B cell (primary cell): ENCODE results near the gene LRRD1. TPM values are rescaled to one million over a fixed set of nuclear protein-coding genes. Genes with fewer than 3 reads are reported as not detected.
"Not testable (repeated sequence)": the region's sequence is repeated elsewhere in the genome, so short reads cannot be mapped to it uniquely, and the experiment has no call there.

Source experiments
- ATAC-seq: fragments of 200-7000 bp; cut with Tn5 transposase; one replicate; pipeline ENCODE4 v1.10.0; 2021; ENCODE audit warnings: low read depth, mild to moderate bottlenecking, moderate number of reproducible peaks, moderate library complexity
- CTCF ChIA-PET: fragments of 350-600 bp; sonication (Branson Sonifier 250); formaldehyde crosslinking; loops from one replicate; lab custom pipeline; 2021; ENCODE audit warnings: antibody characterized with exemption, inconsistent platforms; lab: Charles Lee
- POLR2A ChIA-PET: fragments of 350-600 bp; sonication (Branson Sonifier 250); formaldehyde crosslinking; loops from one replicate; lab custom pipeline; 2021; ENCODE audit warnings: antibody characterized with exemption; lab: Charles Lee
- DNase-seq: peaks from one replicate; pipeline ENCODE4 v3.0.0; 2013
- H2AFZ ChIP-seq: 2 replicates; pipeline ENCODE4 v1.6.1; 2012; ENCODE audit warnings: mild to moderate bottlenecking, low read depth, low read length; ENCODE audit not compliant: insufficient read depth, poor library complexity, severe bottlenecking
- H3K27ac ChIP-seq, 2 donors: 1 replicate in 1 of 2; 2 replicates in 1 of 2; pipeline ENCODE4 v1.5.1; 2012 to 2013; ENCODE audit warnings: low read length in 2 of 2, mild to moderate bottlenecking in 2 of 2, moderate library complexity in 1 of 2
- H3K27me3 ChIP-seq, 4 experiments: fragments of 200-600 bp in 1 of 4; sonication (generic) in 1 of 4; replicated peaks in 1 of 4; 1 replicate in 2 of 4; 2 replicates in 2 of 4; pipeline versions ENCODE4 v1.6.1 to v1.7.0; 2013 to 2016; ENCODE audit warnings: low read length in 3 of 4, mild to moderate bottlenecking in 2 of 4, mixed read lengths in 1 of 4, moderate library complexity in 1 of 4; ENCODE audit not compliant: insufficient read depth in 4 of 4, control insufficient read depth in 3 of 4; ENCODE audit errors: control extremely low read depth in 1 of 4
- H3K36me3 ChIP-seq, 2 experiments: replicated peaks in 1 of 2; 1 replicate in 1 of 2; 2 replicates in 1 of 2; pipeline versions ENCODE4 v1.6.1 to v1.7.1; 2013; ENCODE audit warnings: low read length in 1 of 2; ENCODE audit not compliant: insufficient read depth in 2 of 2, control insufficient read depth in 1 of 2; ENCODE audit errors: control extremely low read depth in 1 of 2, extremely low read depth in 1 of 2
- H3K4me1 ChIP-seq, 2 donors: fragments of 200-600 bp in 1 of 2; sonication (generic) in 1 of 2; 1 replicate in 1 of 2; 2 replicates in 1 of 2; pipeline versions ENCODE4 v1.5.1 to v1.6.1; 2013 to 2017; ENCODE audit warnings: low read length in 2 of 2; ENCODE audit not compliant: control insufficient read depth in 2 of 2, insufficient read depth in 2 of 2
- H3K4me2 ChIP-seq: replicated peaks from 2 replicates; pipeline ENCODE3; 2012; ENCODE audit warnings: mild to moderate bottlenecking, low read depth, low read length; ENCODE audit not compliant: poor library complexity, severe bottlenecking
- H3K4me3 ChIP-seq, 5 experiments: fragments of 200-600 bp in 1 of 5; sonication (generic) in 1 of 5; 1 replicate in 3 of 5; 2 replicates in 2 of 5; pipeline versions ENCODE4 v1.5.1 to v1.7.0; 2011 to 2016; ENCODE audit warnings: low read length in 4 of 5, mild to moderate bottlenecking in 4 of 5, low read depth in 2 of 5, control low read depth in 1 of 5, moderate library complexity in 1 of 5; ENCODE audit not compliant: insufficient read depth in 1 of 5; ENCODE audit errors: control extremely low read depth in 1 of 5, extremely low read depth in 1 of 5
- H3K79me2 ChIP-seq: fragments of 200-600 bp; sonication (generic); one replicate; pipeline ENCODE4 v1.6.0; 2016; ENCODE audit warnings: low read length; ENCODE audit not compliant: control insufficient read depth, insufficient read depth
- H3K9ac ChIP-seq: fragments of 200-600 bp; sonication (generic); 2 replicates; pipeline ENCODE4 v1.6.1; 2017; ENCODE audit warnings: mild to moderate bottlenecking, low read length, moderate library complexity
- H3K9me3 ChIP-seq, 3 donors: one replicate each; pipeline versions ENCODE4 v1.6.1 to v1.7.1; 2013; ENCODE audit warnings: low read length in 2 of 3; ENCODE audit not compliant: control insufficient read depth in 2 of 3, insufficient read depth in 1 of 3; ENCODE audit errors: control extremely low read depth in 1 of 3
- H4K20me1 ChIP-seq: 2 replicates; pipeline ENCODE4 v1.6.0; 2012; ENCODE audit warnings: mild to moderate bottlenecking, low read length; ENCODE audit not compliant: insufficient read depth, control insufficient read depth, poor library complexity, severe bottlenecking
- H3K27ac Mint-ChIP-seq: one replicate; pipeline ENCODE4 v1.8.0; 2021; ENCODE audit warnings: mixed read lengths
- H3K27me3 Mint-ChIP-seq: one replicate; pipeline ENCODE4 v1.8.0; 2021; ENCODE audit warnings: mixed read lengths
- H3K4me1 Mint-ChIP-seq: one replicate; pipeline ENCODE4 v1.8.0; 2021; ENCODE audit warnings: mixed read lengths
- H3K4me3 Mint-ChIP-seq: one replicate; pipeline ENCODE4 v1.8.0; 2021; ENCODE audit warnings: mixed read lengths
- H3K9me3 Mint-ChIP-seq: one replicate; pipeline ENCODE4 v1.8.0; 2022; ENCODE audit warnings: mixed read lengths; ENCODE audit not compliant: insufficient read depth
- EZH2 ChIP-seq: IDR thresholded peaks from 2 replicates; pipeline ENCODE4 v1.6.1; 2012; ENCODE audit warnings: borderline replicate concordance, low read depth, mild to moderate bottlenecking, moderate library complexity, low read length; ENCODE audit not compliant: insufficient read depth, poor library complexity, severe bottlenecking
- WGBS: methylation state at CpG from one replicate; pipeline ENCODE4 v1.1.5; 2013; ENCODE audit warnings: missing lambda C conversion rate; ENCODE audit not compliant: insufficient coverage; 5-methylcytosine and 5-hydroxymethylcytosine counted together
- intact Hi-C: fragments of 100-400 bp; cut with micrococcal nuclease; formaldehyde crosslinking; loops from one replicate; pipeline ENCODE4 v1.10.0; 2022
- polyA plus RNA-seq: library from polyadenylated mRNA; depleted of rRNA; stranded (reverse); fragments of >200 nt; gene quantifications from 2 replicates; pipeline ENCODE4 v1.2.3, GENCODE V29; 2012
- total RNA-seq, 2 donors: library from RNA; stranded (reverse); fragments of 120-200 nt in 1 of 2; gene quantifications; 1 replicate in 1 of 2; 2 replicates in 1 of 2; pipeline versions ENCODE4 v1.2.3 to v1.2.4, GENCODE V29; 2013 to 2022
- TF ChIP-seq, protein P1 (sequence below): fragments of 200-600 bp; IDR thresholded peaks from one replicate; pipeline ENCODE4 v1.8.0; 2022; ENCODE audit warnings: antibody characterized with exemption, mild to moderate bottlenecking

The LRRD1 gene
- total and polyA plus RNA-seq, 2 donors (not counting 1 experiment from before 2014, with no cell fraction given): 0.03 to 0.17 TPM

DNA sequence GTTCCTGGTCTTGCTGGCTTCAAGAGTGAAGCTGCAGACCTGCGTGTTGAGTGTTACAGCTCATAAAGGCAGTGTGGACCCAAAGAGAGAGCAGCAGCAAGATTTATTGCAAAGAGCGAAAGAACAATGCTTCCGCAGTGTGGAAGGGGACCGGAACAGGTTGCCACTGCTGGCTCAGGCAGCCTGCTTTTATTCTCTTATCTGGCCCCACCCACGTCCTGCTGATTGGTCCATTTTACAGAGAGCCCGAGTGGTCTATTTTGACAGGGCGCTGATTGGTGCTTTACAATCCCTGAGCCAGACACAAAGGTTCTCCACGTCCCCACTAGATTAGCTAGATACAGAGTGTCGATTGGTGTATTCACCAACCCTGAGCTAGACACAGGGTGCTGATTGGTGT is 36.2 kb downstream of the LRRD1 start:
- H3K9me3 ChIP-seq, H3K4me3 Mint-ChIP-seq, H3K27ac ChIP-seq, ATAC-seq, H3K4me1 ChIP-seq, H3K27ac Mint-ChIP-seq, H3K9me3 Mint-ChIP-seq, H4K20me1 ChIP-seq, DNase-seq, intact Hi-C loops, H3K79me2 ChIP-seq, H2AFZ ChIP-seq, H3K4me3 ChIP-seq, POLR2A ChIA-PET, H3K27me3 Mint-ChIP-seq, H3K4me1 Mint-ChIP-seq, H3K27me3 ChIP-seq, H3K36me3 ChIP-seq, H3K9ac ChIP-seq, H3K4me2 ChIP-seq: not testable (repeated sequence)
- CTCF ChIA-PET: interaction anchor here (1.0 kb wide), 1 partner anchor 10 kb away, joined by 3 read pairs; no protein-coding TSS in a partner anchor
- 91% methylated on average over 7 of the region's 9 CpGs for WGBS

DNA sequence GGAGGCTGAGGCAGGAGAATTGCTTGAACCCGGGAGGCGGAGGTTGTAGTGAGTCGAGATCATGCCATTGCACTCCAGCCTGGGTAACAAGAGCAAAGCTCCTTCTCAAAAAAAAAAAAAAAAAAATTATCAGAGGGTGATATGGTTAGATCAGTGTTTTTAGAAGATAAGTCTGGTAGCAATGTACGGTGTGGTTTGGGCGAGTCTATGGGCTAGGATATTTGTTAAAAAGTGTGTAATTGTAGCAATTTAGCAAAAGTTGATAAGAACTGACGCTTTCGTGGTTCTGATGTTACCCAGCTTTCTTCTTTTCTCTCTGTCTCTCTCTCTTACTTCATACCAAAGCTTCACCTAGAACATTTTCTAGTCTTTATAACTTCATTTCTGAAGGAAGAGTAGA is 37.8 kb downstream of the LRRD1 start:
- Histone ChIP-seq H3K79me2 (no peaks in the 10 kb centered on the region), H3K4me2 (no peak overlapping the region), H3K4me3 (no peak overlapping the region), H3K27ac (no peak overlapping the region), H3K9ac (no peak overlapping the region), H3K27me3 (no peaks in the 10 kb centered on the region), H3K4me1 (no peaks in the 10 kb centered on the region), H4K20me1 (no peaks in the 10 kb centered on the region), H3K9me3 (peaks cover 0 to 6% (median 0%) of the 10 kb centered on the region in 3 donors), H3K36me3 (no peaks in the 10 kb centered on the region), H2AFZ (no peak overlapping the region)
- TF ChIP-seq, protein P1, sequence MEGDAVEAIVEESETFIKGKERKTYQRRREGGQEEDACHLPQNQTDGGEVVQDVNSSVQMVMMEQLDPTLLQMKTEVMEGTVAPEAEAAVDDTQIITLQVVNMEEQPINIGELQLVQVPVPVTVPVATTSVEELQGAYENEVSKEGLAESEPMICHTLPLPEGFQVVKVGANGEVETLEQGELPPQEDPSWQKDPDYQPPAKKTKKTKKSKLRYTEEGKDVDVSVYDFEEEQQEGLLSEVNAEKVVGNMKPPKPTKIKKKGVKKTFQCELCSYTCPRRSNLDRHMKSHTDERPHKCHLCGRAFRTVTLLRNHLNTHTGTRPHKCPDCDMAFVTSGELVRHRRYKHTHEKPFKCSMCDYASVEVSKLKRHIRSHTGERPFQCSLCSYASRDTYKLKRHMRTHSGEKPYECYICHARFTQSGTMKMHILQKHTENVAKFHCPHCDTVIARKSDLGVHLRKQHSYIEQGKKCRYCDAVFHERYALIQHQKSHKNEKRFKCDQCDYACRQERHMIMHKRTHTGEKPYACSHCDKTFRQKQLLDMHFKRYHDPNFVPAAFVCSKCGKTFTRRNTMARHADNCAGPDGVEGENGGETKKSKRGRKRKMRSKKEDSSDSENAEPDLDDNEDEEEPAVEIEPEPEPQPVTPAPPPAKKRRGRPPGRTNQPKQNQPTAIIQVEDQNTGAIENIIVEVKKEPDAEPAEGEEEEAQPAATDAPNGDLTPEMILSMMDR: no peak
- TF ChIP-seq EZH2: no peak
- H3K27ac Mint-ChIP-seq: no peak overlapping the region
- no CpG with 5 or more reads among the region's 7 CpGs for WGBS
- H3K4me1 Mint-ChIP-seq: no peaks in the 10 kb centered on the region
- ChIA-PET POLR2A (interaction anchor here (0.6 kb wide), 1 partner anchor 42 kb away, joined by 4 read pairs; no protein-coding TSS in a partner anchor), CTCF (no interaction called here)
- H3K9me3 Mint-ChIP-seq: no peaks in the 10 kb centered on the region
- no peak for DNase-seq
- no peak for ATAC-seq
- H3K4me3 Mint-ChIP-seq: no peak overlapping the region
- no peaks in the 10 kb centered on the region for H3K27me3 Mint-ChIP-seq
- intact Hi-C loops: no loop called here
